Fibroblast of skin of right quadriceps (primary cell): Measurements from ENCODE around the gene URM1.
"Not testable (repeated sequence)": the region's sequence is repeated elsewhere in the genome, so short reads cannot be mapped to it uniquely, and the experiment has no call there.

ENCODE experiments used
- DNase-seq: peaks from one replicate; pipeline ENCODE4 v3.0.0-alpha.2; 2013

The URM1 gene

DNA sequence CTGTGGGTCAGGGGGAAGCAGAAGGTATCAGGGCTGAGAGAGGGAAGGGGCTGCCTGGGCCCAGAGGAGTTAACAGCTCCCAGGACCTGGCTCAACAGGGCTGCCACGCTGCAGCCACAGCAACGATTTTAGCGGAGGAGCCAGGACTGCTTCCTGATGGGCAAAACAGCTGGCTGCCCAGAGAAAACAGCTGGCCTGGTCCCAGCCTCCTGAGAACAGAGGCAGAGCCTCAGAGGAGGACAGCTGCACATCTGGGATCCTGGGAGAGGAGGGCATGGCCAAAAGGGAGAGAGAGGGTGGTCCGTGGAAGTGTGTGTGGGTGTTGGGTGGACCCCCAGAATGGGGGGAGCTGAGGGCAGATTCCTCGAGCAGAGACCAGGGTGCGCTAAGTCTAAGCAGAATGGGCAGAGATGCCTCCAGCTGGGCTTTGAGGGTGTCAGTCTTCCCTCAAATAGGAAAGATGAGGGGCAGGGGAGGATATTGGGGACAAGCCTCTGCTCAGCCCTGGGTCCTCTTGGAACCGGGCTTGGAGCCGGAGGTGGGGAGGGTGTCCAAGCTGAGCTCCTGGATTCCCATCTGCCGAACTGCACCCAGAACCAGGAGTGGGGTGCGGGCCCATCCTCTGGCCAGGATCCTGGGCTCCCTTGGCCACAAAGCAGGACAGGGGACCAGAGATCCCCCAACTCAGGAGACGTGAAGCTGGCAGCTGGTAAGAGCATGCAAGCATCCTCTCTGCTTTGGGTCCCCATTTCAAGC, 40.4 kb downstream of the URM1 start:
- DNase-seq: no peak

DNA sequence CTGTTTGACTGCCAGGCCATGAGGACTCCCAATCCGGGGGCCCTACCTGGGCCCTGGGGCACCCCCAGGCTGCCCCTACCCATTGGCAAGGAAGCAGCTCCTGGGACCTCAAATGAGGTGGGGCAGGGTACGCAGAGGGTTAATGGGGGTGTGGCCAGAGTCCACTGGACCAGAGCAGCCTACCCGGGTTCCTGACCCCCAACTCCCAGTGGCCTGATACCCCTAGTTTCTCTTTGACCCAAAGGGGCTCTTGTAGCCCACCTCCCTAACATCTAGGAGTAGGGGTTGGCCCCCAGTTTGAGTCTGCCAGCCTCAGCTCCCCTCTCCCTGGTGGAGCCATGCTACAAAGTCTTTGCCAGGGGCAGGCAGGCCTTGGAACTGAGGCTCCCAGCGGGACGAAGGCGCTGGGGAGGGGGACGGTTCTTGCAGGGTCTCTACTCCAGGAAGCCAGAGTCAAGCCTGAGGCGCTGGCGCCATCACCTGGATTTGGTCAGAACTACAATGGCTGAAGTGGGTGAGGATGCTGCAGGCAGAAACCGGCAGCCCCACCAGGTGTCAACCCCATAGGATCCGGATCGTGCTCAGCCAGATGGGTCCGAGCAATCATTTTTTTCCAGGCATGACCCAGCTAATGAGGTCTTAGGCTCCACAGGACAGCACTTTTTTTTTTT, 41.1 kb downstream of the URM1 start:
- peak; percentile 39 for DNase-seq

DNA sequence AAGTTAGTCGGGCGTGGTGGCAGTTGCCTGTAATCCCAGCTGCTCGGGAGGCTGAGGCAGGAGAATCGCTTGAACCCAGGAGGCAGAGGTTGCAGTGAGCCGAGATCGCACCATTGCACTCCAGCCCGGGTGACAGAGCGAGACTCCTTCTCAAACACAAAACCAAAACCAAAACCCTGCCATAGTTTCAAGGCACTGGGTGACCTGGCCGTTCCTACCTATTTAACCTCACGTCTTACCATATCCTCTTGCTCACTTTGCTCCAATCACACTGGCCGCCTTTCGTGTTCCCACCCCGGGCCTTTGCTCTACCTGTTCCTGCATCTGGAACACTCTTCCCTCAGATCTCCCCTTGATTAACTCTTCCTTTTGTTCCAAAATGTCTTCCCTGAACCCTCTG, 42.6 kb downstream of the URM1 start:
- DNase-seq: not testable (repeated sequence)

DNA sequence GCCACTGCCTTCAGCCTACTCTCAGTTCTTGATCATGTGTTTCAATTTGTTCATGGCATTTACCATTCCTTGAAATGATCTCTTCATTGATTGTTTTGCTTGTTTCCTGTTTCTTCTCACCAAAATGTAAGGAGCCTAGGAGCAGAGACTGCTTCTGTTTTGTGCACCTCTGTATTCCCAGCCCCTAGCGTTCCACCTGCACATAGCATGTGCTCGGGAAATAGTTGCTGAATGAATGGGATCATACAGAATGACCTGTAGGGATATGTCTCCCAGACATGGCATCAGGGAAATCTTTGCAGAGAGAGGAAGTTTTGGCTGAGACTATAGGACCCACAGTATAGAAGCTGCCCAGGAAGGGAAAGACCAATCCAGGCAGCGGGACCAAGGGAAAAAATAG, 43.3 kb downstream of the URM1 start:
- no peak for DNase-seq

DNA sequence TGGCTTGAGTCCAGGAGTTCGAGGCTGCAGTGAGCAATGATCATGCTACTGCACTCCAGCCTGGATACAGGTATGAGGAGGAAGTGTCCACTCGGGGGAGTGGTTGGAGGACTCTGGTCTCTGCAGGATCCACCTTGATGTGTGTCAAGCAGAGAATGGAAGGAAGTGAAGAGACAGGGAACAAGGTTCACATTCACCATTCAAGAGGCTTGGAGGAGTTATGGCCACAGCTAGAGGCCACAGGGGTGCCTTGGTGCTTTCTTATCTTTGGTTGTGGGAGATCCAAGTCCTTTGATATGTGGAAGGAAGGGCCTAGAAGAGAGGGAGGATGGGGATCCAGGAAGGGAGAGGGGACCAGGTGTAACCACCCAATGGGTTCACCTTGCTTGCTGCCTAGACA, 44.1 kb downstream of the URM1 start:
- no peak for DNase-seq

DNA sequence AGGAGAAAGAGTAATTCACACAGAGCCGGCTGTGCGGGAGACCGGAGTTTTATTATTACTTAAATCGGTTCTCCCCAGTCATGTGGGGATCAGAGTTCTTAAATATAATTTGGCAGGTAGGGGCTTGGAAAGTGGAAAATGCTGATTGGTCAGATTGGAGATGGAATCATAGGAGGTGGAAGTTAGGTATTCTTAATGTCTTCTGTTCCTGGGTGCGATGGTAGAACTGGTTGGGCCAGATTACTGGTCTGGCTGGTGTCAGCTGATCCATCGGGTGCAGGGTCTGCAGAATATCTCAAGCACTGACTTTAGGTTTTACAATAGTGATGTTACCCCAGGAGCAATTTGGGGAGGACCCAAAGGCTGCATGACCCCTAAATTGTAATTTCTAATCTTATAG, 44.8 kb downstream of the URM1 start:
- DNase-seq: no peak

DNA sequence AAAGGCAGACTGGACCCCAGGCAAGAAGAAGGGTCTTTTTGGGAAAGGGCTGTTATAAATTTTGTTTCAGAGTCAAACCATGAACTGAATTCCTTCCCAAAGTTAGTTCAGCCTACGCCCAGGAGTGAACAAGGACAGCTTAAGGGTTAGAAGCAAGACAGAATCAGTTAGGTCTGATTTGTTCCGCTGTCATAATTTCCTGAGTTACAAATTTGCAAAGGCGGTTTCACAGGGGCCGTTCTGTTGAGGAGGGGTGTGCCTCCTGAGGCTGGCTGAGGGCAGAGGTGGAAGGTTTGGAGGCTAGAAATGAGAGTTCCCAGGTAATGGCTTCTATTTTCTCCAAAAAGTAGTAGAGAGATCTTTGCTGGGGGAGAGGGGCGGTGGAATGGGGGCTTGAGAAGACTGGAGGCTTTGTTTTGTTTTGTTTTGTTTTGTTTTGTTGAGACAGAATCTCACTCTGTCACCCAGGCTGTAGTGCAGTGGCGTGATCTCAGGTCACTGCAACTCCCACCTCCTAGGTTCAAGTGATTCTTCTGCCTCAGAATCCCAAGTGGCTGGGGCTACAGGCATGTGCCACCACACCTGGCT, 45.4 kb downstream of the URM1 start:
- no peak for DNase-seq

DNA sequence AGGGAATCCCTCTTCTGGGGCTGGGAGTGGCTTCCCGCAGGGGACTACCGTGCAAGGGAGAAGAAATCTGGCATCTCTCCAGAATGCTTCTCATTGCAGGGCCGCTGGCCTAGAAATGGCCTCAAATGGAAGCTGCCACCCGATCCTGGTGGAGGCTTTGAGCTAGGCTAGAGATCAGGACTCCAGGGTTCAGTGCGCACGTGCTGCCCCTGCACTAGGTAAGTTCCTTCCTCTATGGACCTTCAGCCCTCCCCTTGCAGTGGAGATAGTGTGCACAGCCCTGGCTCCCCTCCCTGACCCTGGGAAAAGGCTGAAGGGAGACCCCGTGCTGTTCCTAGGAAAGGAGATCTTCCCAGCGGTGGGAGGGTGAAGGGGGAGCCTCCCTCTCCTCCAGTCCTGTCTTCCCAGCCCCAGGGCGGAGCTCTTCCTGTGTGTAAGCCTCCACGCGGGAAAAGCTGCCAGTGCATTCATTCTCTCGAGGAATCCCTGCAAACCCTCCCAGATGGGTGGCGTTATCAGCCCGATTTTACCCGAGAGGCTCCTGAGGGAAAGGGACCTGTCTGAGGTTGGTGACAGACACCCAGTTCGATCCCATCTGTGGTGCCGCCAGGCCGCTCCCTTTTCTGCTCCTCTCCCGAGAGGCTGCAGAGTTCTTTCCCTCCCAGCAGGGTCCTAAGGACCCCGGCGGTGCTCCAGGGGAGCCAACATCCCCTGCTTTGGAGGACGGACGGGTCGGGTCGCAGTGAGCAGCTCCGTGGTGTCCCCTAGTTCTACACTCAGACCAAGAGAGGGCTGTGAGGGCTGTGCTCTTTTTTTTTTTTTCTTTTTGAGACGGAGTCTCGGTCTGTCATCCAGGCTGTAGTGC, 48.1 kb downstream of the URM1 start:
- DNase-seq: peak; percentile 45

DNA sequence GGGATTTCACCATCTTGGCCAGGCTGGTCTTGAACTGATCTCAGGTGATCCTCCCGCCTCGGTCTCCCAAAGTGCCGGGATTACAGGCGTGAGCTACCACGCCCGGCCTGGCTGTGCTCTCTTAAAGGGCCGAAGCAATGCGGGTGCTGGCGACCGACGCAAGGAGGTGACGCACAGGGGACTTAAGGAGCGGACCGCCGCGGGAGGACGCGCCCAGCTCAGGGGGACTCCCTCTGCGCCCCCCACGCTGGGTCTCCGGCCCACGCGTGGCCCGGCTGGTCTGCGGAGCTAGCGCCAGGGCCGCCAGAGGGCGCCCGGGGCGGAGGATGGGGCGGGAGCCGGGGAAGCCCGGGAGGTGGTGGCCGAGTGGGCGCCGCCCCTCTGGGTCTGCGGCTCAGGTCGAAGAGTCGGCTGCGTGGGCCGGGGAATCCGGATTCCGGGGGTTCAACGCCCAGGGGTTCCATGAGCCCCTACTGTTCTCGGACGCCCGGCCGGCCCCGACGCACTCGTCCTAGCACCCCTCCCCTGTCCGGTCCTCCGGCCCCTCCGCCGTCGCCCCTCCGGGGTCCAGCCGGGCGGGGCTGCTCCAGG, 49.0 kb downstream of the URM1 start:
- DNase-seq: peak; percentile 61

DNA sequence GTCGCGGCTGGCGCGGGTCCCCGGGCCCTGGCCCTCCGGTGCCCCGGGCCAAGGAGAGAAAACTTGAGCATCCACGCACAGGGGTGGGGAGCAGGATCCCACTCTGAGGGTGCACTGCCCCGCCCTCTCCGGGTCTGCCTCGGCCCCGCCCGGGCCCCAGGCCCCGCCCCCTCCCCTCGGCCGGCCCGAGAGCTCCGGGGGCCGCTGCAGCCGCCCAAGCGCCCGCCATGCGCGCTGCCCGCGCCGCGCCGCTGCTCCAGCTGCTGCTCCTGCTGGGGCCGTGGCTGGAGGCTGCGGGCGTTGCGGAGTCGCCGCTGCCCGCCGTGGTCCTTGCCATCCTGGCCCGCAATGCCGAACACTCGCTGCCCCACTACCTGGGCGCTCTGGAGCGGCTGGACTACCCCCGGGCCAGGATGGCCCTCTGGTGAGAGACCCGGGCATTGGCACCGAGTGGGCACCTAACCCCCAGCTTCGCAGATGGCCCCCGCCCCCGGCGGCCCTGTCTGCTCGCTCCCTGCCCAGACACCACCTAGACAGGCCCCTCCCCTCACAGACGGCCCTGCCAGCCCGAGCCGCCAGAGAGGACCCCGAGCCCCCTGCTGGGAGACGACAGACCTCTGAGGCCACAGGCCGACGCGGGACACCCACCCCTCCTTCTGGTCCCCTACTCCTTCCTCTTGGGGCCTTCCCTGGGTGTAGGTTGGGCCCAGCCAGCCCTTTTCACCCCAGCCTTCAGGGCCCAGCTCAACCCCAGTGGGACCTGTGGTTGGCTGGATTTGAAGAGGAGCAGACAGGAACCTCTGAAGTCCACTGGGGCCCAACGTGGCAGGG, 49.7 kb downstream of the URM1 start, which contains the start of gene CERCAM:
Gene CERCAM, plus strand, starts transcription at position 207 of the 831 bp plus-strand sequence. Its CDS starts 21 bp downstream, at position 228.
- peak; percentile 53 for DNase-seq

DNA sequence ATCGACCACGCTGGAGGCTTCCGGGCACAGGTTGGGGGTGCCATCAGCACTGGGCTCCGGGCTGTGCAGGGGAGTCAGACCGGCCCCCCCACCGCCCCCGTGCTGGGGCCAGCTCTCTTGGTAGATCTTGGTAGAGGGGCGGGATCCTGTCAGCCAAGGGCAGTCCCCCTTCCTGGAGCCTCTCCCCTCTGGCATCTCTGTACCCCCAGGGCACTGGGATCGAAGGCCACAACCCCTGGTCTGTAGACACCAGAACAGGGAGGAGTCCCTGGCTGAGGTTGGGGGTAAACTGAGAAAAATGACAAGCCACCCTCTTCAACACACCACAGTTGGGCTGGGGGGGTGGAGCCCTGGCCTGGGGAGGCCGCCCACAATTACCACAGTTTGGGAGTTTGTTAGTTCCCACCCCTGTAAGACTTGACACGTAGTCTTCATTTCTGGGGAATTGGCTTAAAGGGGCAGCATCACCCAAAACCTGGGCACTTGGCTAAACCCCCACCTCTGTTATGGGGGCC, 50.4 kb downstream of the URM1 start:
- peak; percentile 33 for DNase-seq

DNA sequence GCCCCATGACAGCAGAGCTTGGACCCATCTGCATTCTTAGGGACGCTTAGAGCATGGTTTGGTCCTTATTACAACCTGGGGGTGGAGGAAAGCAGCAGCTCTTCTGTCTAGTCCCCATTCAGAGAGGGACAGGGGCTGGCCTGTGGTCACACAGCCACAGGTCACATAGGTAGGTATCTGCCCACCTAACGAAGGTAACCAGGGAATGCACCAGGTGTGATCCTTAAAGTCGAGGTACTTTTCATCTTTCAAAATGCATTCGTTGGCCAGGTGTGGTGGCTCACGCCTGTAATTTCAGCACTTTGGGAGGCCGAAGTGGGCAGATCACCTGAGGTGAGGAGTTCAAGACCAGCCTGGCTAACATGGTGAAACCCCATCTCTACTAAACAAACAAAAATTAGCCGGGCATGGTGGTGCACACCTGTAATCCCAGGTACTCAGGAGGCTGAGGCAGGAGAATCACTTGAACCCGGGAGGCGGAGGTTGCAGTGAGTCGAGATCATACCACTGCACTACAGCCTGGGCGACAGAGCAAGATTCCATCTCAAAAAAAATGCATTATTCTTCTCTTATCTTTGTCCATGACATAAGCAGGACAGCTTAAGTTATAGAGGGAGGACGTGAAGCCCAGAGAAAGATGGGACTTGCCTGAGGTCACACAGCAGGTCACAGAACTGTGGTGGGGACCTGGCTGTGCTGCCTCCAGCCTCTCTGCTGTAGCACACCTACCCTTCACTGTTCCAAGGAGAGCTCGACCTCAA, 51.0 kb downstream of the URM1 start:
- not testable (repeated sequence) for DNase-seq

DNA sequence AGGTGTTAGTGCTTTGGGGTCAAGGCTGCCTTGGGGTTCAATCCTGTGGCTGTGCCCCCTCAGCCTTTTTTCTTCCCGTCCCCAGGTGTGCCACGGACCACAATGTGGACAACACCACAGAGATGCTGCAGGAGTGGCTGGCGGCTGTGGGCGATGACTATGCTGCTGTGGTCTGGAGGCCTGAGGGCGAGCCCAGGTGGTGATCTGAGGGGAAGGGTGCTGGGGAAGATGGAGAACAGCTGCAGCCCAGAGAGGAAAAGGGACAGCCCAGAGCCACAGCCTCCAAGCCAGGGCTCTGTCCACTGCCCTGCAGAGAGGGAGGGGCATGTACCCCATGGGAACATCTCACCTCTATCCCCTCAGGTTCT, 51.6 kb downstream of the URM1 start:
- DNase-seq: no peak

DNA sequence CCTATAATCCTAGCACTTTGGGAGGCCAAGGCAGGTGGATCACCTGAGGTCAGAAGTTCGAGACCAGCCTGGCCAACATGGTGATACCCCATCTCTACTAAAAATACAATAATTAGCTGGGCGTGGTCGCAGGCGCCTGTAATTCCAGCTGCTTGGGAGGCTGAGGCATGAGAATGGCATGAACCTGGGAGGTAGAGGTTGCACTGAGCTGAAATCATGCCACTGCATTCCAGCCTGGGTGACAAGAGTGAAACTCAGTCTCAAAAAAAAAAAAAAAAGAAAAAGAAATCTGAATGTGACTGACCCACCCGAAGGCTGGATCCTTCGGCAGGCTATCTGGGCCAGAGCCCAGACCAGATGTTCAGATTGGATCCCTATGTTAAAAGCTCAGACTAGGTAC, 52.2 kb downstream of the URM1 start:
- DNase-seq: not testable (repeated sequence)

DNA sequence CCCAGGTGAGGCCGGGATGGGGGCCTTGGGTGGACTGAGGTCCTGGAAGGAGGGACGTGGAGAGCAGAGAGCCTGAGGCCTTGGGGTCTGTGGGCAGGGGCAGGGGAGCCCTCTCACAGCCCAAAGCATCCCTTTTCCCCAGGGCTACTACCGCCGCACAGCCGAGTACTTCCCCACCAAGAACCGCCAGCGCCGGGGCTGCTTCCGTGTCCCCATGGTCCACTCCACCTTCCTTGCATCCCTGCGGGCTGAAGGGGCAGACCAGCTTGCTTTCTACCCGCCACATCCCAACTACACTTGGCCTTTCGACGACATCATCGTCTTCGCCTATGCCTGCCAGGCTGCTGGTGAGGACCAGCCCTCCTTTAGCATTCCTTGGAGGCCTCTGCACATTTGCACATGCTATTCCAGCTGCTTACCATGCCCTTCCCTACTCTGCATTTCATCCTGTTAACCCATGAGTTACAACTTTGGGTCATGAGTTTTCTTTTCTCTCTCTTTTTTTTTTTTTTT, 53.1 kb downstream of the URM1 start:
- DNase-seq: no peak

DNA sequence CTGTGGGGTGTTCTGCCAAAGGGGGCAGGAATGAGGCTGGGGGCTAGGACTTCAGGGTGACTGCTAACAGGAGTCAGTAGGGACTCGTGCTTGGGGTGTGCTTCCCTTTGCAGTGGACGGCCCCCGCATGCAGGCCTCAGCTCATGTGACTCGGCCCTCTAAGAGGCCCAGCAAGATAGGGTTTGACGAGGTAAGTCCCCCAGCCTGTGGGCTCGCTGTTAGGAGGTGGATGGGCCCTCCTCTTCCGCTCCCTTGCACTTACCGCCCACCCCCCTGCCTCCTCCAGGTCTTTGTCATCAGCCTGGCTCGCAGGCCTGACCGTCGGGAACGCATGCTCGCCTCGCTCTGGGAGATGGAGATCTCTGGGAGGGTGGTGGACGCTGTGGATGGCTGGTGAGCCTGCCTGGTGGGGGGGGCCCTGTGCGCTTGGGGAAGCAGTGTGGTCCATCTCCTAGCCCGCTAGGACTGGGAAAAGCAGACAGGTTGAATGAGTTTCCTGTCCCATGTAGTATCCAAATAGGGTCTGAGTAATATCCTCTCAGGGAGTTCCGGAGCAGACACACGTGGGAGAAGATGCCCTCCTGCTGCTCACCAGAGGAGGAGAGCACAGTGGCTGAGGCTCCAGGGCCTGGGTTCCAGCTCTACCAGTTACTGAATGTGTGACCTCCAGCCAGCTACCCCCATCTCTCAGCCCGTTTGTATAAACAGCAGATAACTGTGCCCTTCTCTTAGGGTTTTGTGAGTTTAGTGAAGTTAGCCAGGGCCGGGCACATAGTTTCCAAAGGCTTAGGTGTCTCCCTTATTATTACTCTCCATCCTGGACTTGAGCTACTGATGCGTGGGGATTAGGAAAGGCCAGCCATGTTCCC, 57.7 kb downstream of the URM1 start:
- peak; percentile 40 for DNase-seq

DNA sequence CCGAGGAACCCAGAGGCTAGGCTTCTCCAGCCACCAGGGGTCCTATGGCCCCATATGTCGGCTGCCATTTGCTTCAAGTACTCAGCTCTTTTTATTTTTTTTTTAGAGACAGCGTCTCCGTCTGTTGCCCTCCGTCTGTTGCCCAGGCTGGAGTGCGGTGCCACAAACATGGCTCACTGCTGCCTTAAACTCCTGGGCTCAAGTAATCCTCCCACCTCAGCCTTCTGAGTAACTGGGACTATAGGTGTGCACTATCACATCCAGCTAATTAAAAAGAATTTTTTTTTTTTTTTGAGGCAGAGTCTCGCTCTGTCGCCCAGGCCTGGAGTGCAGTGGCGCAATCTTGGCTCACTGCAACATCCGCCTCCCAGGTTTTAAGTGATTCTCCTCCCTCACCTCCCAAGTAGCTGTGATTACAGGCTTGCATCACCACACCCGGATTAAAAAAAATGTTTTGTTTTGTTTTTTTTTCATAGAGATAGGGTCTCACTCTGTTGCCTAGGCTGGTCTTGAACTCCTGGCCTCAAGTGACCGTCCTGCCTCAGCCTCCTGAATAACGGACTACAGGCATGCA, 58.4 kb downstream of the URM1 start:
- DNase-seq: no peak

DNA sequence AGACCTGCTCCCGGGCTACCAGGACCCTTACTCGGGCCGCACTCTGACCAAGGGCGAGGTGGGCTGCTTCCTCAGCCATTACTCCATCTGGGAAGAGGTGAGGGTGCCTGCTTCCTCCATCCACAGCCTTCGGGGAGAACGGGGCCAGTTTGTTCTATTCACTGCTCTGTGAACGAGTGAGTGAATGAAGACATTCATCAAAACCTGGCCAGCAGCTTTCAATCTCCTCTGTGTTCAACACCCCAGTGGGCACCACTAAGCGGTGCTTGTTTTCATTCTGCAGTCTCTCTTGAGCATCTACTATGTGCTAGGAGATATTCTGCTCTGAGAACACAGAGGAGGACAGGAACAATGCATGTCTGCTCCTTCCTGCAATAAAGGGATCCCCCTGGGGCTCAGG, 60.0 kb downstream of the URM1 start:
- DNase-seq: no peak

DNA sequence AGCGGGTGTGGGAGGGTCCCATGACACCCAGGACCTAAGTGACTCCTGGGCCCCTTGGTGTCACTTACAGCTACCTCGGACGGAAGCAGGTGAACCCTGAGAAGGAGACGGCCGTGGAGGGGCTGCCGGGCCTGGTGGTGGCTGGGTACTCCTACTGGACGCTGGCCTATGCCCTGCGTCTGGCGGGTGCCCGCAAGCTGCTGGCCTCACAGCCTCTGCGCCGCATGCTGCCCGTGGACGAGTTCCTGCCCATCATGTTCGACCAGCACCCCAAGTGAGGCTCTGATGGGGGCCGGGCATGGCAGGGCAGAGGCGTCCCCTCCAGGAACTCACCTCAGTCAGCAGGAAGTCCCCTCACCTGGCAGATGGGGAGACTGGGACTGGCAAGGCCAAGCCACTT, 63.2 kb downstream of the URM1 start:
- no peak for DNase-seq
